Measurements from ENCODE around the gene ADGRG3. TPM values are rescaled to one million over a fixed set of nuclear protein-coding genes. Genes with fewer than 3 reads are reported as not detected.
A peak's percentile ranks its signal among the peaks of the same experiment; 100 is the strongest.

ADGRG3 gene
- not detected in 3 replicates for total RNA-seq
- long read RNA-seq = 0 reads

- H3K4me1 Mint-ChIP-seq (ENCODE audit: low read depth) = no peaks in the 10 kb centered on the region
- H3K27ac Mint-ChIP-seq (ENCODE audit: unreplicated experiment) = no peak within 1 kb of the TSS
- H3K36me3 Mint-ChIP-seq (ENCODE audit: low read depth) = peaks cover 6% of the 10 kb centered on the region
- peaks cover 7% of the 10 kb centered on the region for H3K27me3 Mint-ChIP-seq (ENCODE audit: low read depth)
- TF ChIP-seq CTCF (IDR thresholded peaks at IDR 0.05) = no peak
- H3K9me3 Mint-ChIP-seq (ENCODE audit: low read depth) = no peaks in the 10 kb centered on the region
- no peak within 1 kb of the TSS for H3K4me3 Mint-ChIP-seq (ENCODE audit: unreplicated experiment)
- peak; percentile 88 for DNase-seq (ENCODE audit: low spot score)
Measured at GRCh38 chr16:57668263-57668571, at the start of gene ADGRG3. Gene ADGRG3 (plus strand): TSS chr16:57668306. CDS start chr16:57668348, 42 bp downstream.

GRCh38 chr16:57619133-57619605 is 48.9 kb upstream of the ADGRG3 start:
- H3K36me3 Mint-ChIP-seq (ENCODE audit: low read depth) = no peaks in the 10 kb centered on the region
- H3K4me3 Mint-ChIP-seq (ENCODE audit: unreplicated experiment) = no peak overlapping the region
- H3K4me1 Mint-ChIP-seq (ENCODE audit: low read depth) = peaks cover 29% of the 10 kb centered on the region
- TF ChIP-seq CTCF (IDR thresholded peaks at IDR 0.05) = no peak
- no peaks in the 10 kb centered on the region for H3K9me3 Mint-ChIP-seq (ENCODE audit: low read depth)
- no peaks in the 10 kb centered on the region for H3K27me3 Mint-ChIP-seq (ENCODE audit: low read depth)
- no peak overlapping the region for H3K27ac Mint-ChIP-seq (ENCODE audit: unreplicated experiment)
- peak; percentile 29 for DNase-seq (ENCODE audit: low spot score)

GRCh38 chr16:57619606-57620334 is 48.3 kb upstream of the ADGRG3 start:
- H3K4me1 Mint-ChIP-seq (ENCODE audit: low read depth) = peaks cover 35% of the 10 kb centered on the region
- no peak overlapping the region for H3K27ac Mint-ChIP-seq (ENCODE audit: unreplicated experiment)
- DNase-seq (ENCODE audit: low spot score) = peak; percentile 87
- H3K36me3 Mint-ChIP-seq (ENCODE audit: low read depth) = no peaks in the 10 kb centered on the region
- no peak for TF ChIP-seq CTCF (IDR thresholded peaks at IDR 0.05)
- H3K9me3 Mint-ChIP-seq (ENCODE audit: low read depth) = no peaks in the 10 kb centered on the region
- H3K4me3 Mint-ChIP-seq (ENCODE audit: unreplicated experiment) = no peak overlapping the region
- H3K27me3 Mint-ChIP-seq (ENCODE audit: low read depth) = no peaks in the 10 kb centered on the region

GRCh38 chr16:57620335-57621231 is 47.5 kb upstream of the ADGRG3 start:
- Mint-ChIP-seq H3K36me3 (ENCODE audit: low read depth) (no peaks in the 10 kb centered on the region), H3K4me3 (ENCODE audit: unreplicated experiment) (no peak overlapping the region), H3K27me3 (ENCODE audit: low read depth) (no peaks in the 10 kb centered on the region), H3K9me3 (ENCODE audit: low read depth) (no peaks in the 10 kb centered on the region), H3K27ac (ENCODE audit: unreplicated experiment) (no peak overlapping the region), H3K4me1 (ENCODE audit: low read depth) (peaks cover 42% of the 10 kb centered on the region)
- no peak for TF ChIP-seq CTCF (IDR thresholded peaks at IDR 0.05)
- DNase-seq (ENCODE audit: low spot score) = peak; percentile 75

GRCh38 chr16:57621521-57622271 is 46.4 kb upstream of the ADGRG3 start:
- peak overlapping the region; percentile 87 for H3K27ac Mint-ChIP-seq (ENCODE audit: unreplicated experiment)
- no peak overlapping the region for H3K4me3 Mint-ChIP-seq (ENCODE audit: unreplicated experiment)
- no peaks in the 10 kb centered on the region for H3K36me3 Mint-ChIP-seq (ENCODE audit: low read depth)
- DNase-seq (ENCODE audit: low spot score) = peak; percentile 78
- no peaks in the 10 kb centered on the region for H3K9me3 Mint-ChIP-seq (ENCODE audit: low read depth)
- no peak for TF ChIP-seq CTCF (IDR thresholded peaks at IDR 0.05)
- H3K27me3 Mint-ChIP-seq (ENCODE audit: low read depth) = no peaks in the 10 kb centered on the region
- peaks cover 46% of the 10 kb centered on the region for H3K4me1 Mint-ChIP-seq (ENCODE audit: low read depth)
